ENCODE results near the gene ZNF211.

GRCh38 chr19:57648331-57649003 is 15.5 kb downstream of the ZNF211 start:
- TF ChIP-seq GATA2 (IDR thresholded peaks at IDR 0.05; ENCODE audit: low read depth, low read length), result no peak
- TF ChIP-seq GATA3 (IDR thresholded peaks at IDR 0.05; ENCODE audit: low read depth, low read length), result no peak
